GM19324 (cell line): ENCODE results near the gene ZNF775.

ENCODE experiments used
- ATAC-seq: cut with Tn5 transposase; IDR thresholded peaks from one replicate; pipeline ENCODE4 v1.9.1; 2021; ENCODE audit warnings: mild to moderate bottlenecking, moderate library complexity; ENCODE audit not compliant: unreplicated experiment, low FRiP score

ZNF775 gene

GRCh38 chr7:150399421-150400007, 20.4 kb downstream of the ZNF775 start:
- no peak for ATAC-seq

DNA sequence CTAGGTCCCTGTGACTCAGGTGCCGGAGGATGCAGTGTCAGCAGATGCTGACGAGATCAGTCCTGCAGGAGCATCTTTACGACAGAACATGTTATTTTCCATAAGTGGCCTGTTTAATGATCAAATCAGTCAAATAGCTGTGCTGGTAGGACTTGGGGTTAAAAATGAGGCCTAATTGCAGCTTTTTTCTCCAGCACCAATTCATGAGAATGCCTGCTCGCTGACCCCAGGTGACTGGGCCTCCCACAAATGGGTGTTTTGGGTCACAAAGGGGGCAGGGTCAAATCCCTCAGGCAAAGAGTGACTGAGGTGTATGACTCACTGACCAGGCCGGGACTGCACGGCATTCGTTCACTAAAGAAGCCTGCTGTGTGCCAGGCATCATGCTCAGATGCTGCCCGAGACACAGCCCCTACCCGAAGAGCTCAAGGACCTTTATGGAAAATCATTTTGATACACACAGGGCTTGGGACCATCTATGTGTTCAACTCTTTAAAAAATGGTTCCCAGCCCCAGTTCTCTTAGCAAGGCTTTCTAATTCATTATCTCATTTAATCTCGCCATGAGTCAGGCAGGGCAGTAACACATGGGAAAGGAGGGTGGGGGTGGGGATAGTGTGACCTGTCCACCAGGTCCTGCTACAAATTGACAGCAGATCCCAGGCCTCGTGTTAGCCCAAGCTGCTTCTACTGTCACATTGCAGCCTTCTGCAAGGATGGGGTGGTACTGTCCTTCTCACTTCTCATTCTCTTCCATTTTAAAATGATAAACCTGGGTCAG, 21.1 kb downstream of the ZNF775 start:
- ATAC-seq: no peak

DNA sequence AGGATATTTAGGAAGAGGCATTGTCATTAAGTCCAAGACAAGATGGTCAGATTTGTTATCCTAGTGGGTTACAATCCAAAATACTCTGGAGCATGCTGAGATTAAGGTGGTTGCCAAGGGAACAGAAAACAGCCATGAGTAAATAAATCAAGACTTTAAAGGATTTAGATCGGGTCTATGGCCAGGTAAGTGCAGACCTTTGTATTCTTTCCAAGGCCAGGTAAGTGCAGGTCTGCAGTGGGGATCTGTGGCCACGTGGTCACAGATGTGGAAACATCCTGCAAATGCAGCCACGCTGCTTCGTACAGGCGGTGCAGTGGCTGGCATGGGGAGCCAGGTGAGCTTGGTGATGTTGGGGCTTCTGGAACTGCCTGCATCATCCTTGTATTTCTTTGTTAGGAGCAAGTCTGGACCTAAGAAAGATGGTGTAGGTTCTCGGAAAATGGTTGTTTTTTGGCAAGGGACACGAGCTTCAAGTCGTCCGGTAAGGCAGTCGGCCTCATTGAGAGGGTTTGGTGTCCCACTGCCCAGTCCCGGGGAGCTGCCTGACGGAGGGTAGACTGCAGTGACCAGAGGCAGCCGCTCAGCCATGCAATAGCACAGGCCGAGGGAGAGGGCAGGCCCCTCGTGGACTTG, 21.8 kb downstream of the ZNF775 start:
- ATAC-seq: no peak

- ATAC-seq: no peak
Measured at GRCh38 chr7:150401424-150401790, 22.3 kb downstream of the ZNF775 start.

- no peak for ATAC-seq
Measured at GRCh38 chr7:150401861-150402631, 22.9 kb downstream of the ZNF775 start.

DNA sequence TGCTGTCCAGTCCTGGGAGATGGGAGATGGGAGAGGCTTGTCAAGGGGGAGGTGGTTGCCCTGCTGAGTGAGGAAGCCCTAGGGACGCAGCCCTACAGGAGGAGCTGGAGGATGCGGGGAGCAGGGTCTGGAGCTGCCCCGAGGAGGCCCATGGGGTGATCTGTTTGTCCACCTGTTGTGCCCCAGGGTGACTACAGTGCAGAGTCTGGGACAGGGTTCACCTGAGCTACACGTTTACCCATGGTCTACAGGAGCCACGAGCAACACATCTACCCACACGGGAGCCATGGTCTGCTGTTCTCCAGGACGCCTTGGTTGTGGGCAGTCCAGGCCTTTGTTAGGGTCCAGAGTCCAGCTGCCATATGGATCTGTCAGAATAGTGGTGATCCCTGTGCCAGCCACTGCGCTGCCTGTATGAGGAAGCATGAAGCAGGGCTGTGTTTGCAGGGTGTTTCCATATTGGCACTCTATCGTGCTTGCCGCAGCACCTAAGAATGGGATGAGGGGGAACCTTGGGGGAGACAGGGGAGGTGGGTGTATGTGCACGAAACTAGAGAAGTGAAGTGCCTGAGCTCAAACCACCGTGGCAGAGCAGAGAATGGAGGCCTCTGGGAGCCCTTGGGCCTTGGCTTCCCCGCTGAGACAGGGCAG, 23.7 kb downstream of the ZNF775 start:
- ATAC-seq: no peak

DNA sequence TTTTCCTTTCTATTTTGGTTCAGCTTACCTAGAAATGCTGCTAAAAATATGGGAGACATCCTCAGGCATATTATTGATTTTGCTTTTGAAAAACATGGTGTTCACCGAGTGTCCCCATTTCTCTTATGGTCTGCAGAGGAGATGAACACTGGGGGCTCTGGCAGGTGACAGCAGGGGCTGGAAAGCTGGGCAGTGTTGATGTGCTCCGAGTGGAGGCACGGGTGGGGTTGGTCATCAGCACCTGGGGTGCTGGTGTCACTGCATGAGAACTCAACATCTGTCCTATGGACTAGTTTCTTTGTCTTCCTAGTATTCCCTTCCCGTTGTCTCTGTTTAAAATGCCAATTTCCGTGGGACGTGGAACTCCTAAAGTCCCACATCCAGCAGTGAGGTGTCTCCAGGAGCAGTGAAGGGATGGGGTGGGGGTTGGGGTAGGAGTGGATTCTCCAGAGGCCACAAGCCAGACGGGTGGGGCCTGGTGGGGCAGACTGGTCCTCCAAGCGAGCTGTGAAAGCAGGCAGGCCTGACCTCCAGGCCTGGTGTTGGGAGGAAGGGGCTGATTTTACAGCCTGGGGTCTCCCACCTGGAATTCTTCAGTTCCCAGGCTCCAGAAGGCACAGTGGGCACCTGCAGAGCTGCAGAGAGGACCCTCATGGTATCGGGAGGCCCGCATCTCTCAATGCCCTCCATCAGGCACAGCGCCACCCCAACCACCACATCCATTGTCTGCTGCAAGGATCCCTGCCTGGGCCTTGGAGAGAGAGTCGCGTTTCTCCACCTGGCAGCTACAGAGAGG, 24.4 kb downstream of the ZNF775 start:
- ATAC-seq: no peak

- ATAC-seq: no peak
Measured at GRCh38 chr7:150404172-150404804, 25.2 kb downstream of the ZNF775 start.

DNA sequence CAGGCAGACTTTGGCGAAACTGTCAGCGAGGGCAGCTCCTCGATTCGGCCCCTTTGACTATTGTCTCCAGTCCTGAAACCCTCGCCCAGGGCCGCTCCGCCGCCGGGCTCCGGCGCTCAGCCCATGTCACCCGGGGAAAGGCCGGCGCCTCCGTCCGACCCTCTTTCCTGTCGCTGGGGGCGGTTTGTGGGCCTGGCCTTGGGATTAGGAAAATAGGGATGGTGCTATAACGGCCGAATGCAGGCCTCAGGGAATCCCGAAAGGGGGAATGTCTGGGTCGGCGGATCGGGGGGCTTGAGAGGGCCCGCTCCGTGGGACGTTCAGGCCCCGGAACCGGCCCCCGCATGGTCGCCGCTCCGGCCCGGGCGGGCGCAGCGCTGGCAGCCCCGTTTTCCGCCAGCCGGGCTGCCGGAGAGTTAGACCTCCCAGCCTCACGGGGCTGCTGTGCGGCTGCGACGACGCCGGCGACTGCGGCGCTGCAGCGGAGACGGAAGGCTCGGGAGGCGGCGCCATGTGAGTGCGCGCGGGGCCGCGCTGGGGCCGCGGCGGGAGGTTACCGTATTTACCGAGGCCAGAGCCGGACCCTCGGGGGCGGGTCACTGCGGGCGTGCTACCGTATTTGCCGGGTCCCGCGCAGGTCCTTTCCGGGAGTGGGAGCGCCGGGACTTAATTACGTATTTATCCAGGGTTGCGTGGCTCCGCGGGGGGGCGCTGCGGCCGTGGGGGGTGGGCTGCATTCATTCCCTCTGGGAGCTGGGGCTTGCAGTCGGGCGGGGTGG, 25.9 kb downstream of the ZNF775 start:
- peak; percentile 54 for ATAC-seq

- no peak for ATAC-seq
Measured at GRCh38 chr7:150405584-150406311, 26.6 kb downstream of the ZNF775 start.

- ATAC-seq: no peak
Measured at GRCh38 chr7:150406312-150406566, 27.1 kb downstream of the ZNF775 start.

GRCh38 chr7:150406567-150407421, 27.7 kb downstream of the ZNF775 start:
- ATAC-seq: peak; percentile 58

DNA sequence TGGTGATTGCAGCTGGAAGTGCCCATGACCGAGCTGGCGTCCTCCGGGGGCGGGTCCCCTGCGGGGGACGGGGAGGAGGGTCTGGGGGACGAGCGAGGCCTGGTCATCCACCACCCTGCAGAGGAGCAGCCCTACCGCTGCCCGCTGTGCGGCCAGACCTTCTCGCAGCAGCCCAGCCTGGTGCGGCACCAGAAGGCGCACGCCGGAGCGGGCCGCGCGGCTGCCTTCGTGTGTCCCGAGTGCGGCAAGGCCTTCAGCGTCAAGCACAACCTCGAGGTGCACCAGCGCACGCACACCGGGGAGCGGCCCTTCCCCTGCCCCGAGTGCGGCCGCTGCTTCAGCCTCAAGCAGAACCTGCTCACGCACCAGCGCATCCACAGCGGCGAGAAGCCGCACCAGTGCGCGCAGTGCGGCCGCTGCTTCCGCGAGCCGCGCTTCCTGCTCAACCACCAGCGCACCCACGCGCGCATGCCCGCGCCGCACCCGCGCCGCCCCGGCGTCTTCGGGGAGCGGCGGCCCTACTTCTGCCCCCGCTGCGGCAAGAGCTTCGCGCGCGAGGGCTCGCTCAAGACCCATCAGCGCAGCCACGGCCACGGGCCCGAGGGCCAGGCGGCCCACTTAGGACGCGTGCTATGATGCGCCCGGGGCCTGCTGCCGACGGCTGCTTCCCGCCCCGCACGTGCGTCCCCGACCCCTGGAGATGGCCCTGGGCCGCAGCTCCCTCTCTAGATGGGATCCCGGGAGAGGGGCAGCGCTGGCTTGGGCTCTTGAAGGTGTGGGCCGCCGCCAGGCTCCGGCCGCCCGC, 28.7 kb downstream of the ZNF775 start:
- no peak for ATAC-seq

- ATAC-seq: no peak
Measured at GRCh38 chr7:150408393-150409299, 29.5 kb downstream of the ZNF775 start.

DNA sequence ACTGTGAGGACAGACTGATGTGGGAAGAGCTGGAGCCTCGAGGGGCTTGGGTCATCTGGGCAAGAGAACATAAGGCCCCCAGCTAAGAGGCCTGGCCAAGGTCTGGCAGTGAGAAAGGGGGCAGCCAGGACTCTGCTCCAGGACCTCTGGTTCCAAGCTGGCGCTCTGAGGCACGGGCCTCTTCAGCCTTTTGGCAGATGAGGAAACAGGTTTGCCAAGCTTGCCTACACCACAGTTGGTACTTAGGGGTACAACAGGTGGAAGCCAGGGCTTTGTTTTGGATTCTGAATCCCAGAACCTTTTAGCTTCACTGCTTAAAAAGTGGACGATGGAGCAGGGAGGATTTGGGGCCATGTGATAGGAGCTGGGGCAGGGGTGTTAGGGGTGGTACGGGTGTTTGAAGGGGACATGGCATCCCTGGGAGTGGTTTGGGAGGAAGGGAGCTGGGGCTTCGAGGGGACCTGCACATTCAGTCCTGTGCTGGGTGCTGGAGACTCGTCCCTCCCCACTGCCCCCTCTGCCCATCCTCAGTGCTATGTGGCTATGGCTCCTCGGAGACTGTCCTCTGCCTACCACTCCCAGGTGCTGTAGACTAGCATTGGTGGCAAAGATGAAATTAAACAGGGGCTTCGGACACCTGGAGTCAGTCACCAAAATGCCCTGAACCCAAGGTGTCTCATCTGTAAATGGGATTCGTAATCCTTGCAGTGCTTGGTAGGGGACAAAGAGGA, 30.3 kb downstream of the ZNF775 start:
- ATAC-seq: no peak
